ENCODE data around the gene CST8. TPM values are rescaled to one million over a fixed set of nuclear protein-coding genes. Genes with fewer than 3 reads are reported as not detected.

Gene CST8, protein sequence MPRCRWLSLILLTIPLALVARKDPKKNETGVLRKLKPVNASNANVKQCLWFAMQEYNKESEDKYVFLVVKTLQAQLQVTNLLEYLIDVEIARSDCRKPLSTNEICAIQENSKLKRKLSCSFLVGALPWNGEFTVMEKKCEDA
- total RNA-seq (2022; extraction: Qiagen RNA extraction) = not detected in 5 replicates

DNA sequence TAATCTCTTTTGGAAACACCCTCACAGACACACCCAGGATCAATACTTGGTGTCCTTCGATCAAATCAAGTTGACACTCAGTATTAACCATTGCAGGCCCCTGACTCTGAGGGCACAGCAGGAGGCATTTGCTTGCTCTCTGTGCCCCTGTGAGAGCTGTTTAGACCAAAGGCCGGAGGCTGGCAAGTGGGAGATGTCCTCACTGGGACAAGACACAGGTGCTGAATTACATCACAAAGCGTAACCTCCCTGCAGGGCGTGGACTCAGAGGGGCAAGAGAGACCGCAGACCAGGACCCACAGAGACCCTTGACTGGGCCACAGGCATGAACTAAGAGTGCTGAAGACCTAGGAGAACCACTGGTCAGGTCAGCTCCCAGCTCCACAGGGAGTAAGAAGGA lies at the start of gene CST8:
Gene CST8, plus strand, starts transcription at position 301 of the 400 bp plus-strand sequence. CDS start 551 bp downstream, outside the sequence.

DNA sequence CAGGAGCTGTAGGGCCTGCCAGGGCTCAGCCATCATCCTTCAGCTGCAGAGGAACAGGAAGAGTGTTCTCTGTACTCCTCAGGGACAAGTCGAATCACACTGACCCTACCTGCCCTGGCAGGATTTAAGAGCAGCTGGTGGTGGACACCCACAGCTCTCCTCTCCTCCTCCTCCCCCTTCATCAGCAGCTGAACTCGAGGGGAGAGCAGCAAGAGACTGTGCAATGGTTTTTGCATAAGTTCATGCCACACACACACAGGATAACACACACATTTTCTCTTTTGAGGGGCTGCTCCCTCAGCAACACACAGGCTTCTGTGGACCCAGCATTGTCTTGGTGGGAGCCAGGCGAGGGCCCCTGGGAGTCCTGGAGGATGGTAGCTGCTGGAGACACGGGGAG lies 38.1 kb upstream of the CST8 start, which contains the start of gene CST11:
Gene CST11, minus strand, starts transcription at position 101 of the 400 bp plus-strand sequence. Its CDS starts 65 bp downstream, at position 36.

Other genes starting within 250 kb of the CST8 start
- 53.2 to 68.0 TPM (median 67.4 TPM) in 5 replicates for gene NXT1, start 140.3 kb upstream of the CST8 start, total RNA-seq (2022; extraction: Qiagen RNA extraction)
- 7.7 to 14.4 TPM (median 10.8 TPM) in 5 replicates for gene GZF1, start 128.9 kb upstream of the CST8 start, total RNA-seq (2022; extraction: Qiagen RNA extraction)
- gene NAPB, start 69.6 kb upstream of the CST8 start, total RNA-seq (2022; extraction: Qiagen RNA extraction) = 2.8 to 3.4 TPM (median 3.3 TPM) in 5 replicates
- 0.35 TPM in 1 of 5 replicates, not detected in the others for gene CSTL1, start 51.4 kb upstream of the CST8 start, total RNA-seq (2022; extraction: Qiagen RNA extraction)
- gene CST11, start 38.2 kb upstream of the CST8 start, total RNA-seq (2022; extraction: Qiagen RNA extraction) = not detected in 5 replicates
- not detected in 5 replicates for gene CST9L, start 77.4 kb downstream of the CST8 start, total RNA-seq (2022; extraction: Qiagen RNA extraction)
- gene CST9, start 114.8 kb downstream of the CST8 start, total RNA-seq (2022; extraction: Qiagen RNA extraction) = not detected in 5 replicates
- 263 to 436 TPM (median 419 TPM) in 5 replicates for gene CST3, start 146.8 kb downstream of the CST8 start, total RNA-seq (2022; extraction: Qiagen RNA extraction)
- not detected in 5 replicates for gene CST4, start 197.9 kb downstream of the CST8 start, total RNA-seq (2022; extraction: Qiagen RNA extraction)

All from A549 treated with Mapracorat at 1 μM for 4 hours (cell line).